GM19324 (cell line): ENCODE measurements around the gene ZNF888.
A peak's percentile ranks its signal among the peaks of the same experiment; 100 is the strongest.
"Not testable (repeated sequence)": the region's sequence is repeated elsewhere in the genome, so short reads cannot be mapped to it uniquely, and the experiment has no call there.

Experiments
- ATAC-seq: cut with Tn5 transposase; IDR thresholded peaks from one replicate; pipeline ENCODE4 v1.9.1; 2021; ENCODE audit warnings: mild to moderate bottlenecking, moderate library complexity; ENCODE audit not compliant: unreplicated experiment, low FRiP score

Gene ZNF888

DNA sequence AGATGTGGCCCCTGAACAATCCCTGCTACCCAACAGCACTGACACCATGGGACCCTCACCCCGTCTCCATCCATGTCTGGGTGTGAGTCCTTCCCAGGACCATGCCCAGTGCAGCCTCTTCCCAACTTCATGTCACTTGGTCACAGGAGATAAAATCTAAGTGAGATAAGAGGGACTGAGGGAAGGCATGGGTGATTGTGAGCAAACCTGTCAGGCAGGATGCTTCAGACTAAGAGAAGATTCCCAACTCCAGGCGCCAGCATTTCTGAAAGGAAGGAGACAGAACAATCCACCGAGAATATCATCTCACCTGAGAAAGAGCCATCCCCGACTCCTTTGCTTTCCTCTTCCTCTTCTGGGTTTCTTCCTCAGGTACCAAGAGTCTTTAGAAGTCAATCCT, 33.3 kb downstream of the ZNF888 start:
- no peak for ATAC-seq

DNA sequence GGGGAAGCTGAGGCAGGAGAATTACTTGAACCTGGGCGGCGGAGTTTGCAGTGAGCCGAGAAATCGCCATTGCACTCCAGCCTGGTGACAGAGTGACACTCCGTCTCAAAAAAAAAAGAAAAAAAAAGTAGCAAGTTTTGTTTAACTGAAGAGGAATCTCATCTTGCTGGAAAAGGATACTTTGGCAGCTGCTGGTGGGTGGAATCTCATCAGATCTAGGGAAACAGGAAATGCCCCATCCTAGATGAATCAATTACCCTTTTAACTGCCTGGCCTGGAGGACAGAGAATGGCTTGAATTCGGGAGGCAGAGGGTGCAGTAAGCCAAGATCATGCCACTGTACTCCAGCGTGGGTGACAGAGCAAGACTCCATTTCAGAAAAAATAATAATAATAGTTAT, 34.2 kb downstream of the ZNF888 start:
- ATAC-seq: no peak

DNA sequence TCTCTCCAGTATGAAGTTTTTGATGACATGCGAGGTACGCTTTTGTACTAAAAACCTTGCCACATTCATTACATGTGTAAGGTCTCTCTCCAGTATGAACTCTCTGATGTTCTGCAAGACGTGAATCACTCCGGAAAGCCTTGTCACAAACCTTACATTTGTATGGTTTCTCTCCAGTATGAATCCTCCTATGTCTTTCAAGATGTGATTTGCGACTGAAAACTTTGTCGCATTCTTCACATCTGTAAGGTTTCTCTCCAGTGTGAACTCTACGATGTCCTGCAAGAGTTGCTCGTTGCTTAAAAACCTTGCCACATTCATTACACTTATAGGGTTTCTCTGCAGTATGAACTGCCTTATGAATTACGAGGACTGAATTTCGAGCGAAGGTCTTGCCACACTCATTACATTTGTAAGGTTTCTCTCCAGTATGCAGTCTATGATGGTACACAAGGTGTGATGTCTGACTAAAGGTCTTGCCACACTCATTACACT, 42.3 kb downstream of the ZNF888 start:
- no peak for ATAC-seq

DNA sequence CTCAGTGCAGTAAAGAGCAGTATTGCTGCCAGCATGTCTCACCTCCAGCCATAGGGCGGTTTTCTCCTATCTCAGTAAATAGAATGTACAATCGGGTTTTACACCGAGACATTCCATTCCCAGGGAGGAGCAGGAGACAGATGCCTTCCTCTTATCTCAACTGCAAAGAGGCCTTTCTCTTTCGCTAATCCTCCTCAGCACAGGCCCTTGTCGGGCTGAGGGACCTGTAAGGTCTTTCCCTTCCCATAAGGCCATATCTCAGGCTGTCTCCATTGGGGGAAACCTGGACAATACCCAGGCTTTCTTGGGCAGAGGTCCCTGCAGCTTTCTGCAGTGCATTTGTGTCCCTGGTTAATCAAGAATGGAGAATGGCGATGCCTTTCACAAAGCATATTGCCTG, 50.2 kb downstream of the ZNF888 start:
- ATAC-seq: not testable (repeated sequence)

DNA sequence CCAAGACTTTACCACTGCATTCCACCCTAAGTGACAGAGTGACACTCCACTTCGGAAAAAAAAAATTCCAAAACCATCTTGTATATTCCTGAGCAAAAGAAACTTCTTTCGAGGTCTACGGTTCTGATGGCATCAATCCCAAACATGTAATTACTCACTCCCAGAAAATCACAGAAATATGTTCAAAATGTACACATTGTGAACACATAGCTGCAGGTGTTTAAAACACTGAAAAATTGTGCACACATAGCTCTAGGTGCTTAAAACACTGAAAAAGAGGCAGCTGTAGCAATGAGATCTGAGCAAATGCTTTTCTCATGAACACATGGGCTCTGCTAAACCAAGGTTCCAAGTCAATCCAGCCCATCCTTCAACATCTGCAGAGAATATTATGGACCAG, 51.8 kb downstream of the ZNF888 start:
- ATAC-seq: no peak

DNA sequence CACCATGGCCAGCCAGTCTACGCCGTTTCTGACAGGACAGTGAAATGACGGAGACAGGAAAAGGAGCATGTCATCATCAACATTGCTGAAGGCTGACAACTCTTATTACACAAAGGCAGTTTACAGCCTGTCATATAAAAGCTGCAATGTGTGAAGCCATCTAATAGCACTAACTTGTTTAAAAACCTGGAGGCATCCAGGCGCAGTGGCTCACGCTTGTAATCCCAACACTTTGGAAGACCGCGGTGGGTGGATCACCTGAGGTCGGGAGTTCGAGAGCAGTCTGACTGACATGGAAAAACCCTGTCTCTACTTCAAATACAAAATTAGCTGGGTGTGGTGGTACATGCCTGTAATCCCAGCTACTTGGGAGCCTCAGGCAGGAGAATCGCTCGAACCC, 55.2 kb downstream of the ZNF888 start:
- ATAC-seq: not testable (repeated sequence)

DNA sequence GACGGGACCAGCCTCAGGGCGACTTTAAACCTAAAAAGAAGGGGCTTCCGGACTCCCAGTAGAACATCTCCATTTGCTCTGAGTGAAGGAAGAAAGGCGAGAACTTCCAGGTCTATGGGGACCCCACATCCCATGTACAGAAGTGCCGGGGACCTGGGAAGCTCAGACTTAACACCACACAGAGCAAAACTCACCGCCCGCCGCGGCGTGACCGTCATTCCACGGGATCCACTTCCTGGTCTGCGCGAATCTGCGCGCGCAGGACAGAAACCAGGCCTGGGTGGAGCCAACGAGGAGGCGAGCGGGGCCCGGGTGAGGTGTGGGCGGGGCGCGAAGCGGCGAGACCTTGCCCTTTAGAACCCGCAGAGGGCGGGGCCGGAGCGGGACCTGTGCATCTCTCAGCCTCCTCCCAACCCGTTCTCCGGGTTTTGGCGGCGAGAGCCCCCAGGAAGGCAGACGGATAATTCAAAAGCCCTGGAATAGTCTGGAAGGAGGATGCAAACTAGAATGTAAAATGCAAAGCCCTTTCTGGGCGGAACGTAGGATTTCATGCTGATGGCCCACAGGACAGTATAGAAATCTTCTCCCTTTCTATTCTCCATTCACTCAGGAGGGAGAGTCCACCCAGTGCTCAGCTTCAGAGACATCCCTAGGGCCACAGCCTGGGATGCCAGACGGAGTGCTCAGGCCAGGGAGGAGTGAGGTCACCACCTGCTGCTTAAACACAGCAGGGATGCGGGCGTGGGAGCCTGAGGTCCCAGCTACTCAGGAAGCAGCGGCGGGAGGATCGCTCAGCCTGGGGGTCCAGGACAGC, 65.6 kb downstream of the ZNF888 start, which contains the start of gene ZNF468:
Gene ZNF468 (minus strand): TSS at position 242 of the 814 bp plus-strand sequence. CDS start 3,347 bp downstream, outside the sequence.
- ATAC-seq: peak; percentile 98

DNA sequence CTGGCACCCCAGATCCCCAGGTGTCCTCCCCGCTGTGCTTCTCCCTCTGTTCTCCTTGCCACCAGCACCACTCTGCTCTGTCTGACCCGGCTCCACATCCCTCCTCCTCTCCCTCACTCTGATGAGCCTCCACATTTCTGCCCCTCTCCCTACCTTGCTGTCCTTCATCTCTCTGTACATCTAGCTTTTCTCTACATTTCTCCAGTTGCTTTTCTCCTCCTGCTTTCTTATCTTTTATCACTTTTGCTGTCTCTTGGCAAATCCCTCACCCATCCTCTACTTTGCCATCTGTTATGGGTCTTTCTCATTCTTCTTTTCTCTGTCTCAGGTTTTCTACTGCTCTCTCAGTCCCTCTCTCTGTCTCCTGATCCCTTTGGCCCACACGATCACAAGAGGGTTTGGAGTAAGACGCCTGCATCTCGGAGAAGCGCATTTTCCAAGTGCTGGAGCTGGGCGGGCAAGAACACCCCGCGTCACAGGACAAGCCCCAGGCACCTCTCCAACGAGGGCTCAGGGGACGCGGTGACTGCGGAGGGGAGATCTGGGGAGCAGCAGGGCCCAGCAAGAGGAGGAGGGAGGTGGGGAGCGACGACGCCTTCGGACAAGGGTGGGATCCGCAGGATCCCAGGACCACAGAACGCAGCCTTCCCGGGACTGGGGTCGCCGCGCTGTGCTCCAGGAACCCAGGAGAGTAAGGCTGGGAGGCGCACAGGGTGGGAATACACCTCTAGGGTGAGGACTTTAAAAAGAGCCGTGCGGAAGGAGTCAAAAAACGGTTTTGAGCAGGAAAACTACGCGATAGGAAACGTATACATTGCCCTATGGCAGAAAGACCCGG, 66.5 kb downstream of the ZNF888 start:
- ATAC-seq: not testable (repeated sequence)
